OCI-LY1 (cell line): ENCODE results near the gene CNTN1.

Experiments
- CTCF ChIP-seq: fragments of 200-600 bp; sonication (generic), shearing (Covaris generic); IDR thresholded peaks from 2 replicates; pipeline ENCODE4 v1.5.1; 2017; ENCODE audit warnings: mild to moderate bottlenecking, antibody characterized with exemption, low read length, moderate library complexity, mixed read lengths
- EZH2 ChIP-seq: fragments of 200-600 bp; sonication (generic), shearing (Covaris generic); IDR thresholded peaks from 2 replicates; pipeline ENCODE4 v1.8.0; 2017; ENCODE audit warnings: borderline replicate concordance, mixed run types, mild to moderate bottlenecking, antibody characterized with exemption, low read length, moderate library complexity, mixed read lengths

DNA sequence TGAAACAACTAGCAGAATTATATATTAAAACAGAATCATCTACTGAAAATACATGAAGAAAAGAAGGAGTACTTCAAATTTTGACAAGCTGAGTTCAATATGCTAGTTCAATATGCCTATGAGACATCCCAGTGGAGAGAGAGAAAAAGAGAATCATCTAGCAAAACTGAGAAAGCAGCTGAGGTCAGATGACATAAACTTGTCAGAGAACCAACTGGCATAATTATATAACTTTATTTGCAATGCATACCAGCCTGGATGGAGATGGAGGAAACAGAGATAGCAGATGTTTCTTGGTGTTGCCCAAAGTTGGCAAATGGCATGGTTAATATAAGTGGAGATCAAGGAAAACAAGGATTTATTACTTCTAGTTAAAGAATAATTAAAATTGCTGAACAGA, 347.2 kb downstream of the CNTN1 start:
- TF ChIP-seq CTCF: no peak
- TF ChIP-seq EZH2: no peak
